HEK293 (cell line): Measurements from ENCODE around the gene CSPG4.

Experiments
- CTCF ChIA-PET: fragments of 350-600 bp; formaldehyde crosslinking; extraction: SDS; loops from one replicate; lab custom pipeline; 2021; ENCODE audit warnings: antibody characterized with exemption; lab: Yijun Ruan, JAX
- POLR2A ChIA-PET: fragments of 300-600 bp; formaldehyde crosslinking; extraction: SDS; loops from one replicate; lab custom pipeline; 2020; ENCODE audit warnings: antibody characterized with exemption, inconsistent platforms; lab: Yijun Ruan, JAX
- H3K27ac ChIP-seq: fragments of 200-500 bp; sonication (Bioruptor generic); 2 replicates; pipeline ENCODE4 v1.5.1; 2014; ENCODE audit warnings: low read depth, low read length, control low read depth, inconsistent platforms; ENCODE audit errors: extremely low read depth
- H3K36me3 ChIP-seq, 2 experiments: fragments of 200-500 bp in 1 of 2; sonication (Bioruptor generic) in 1 of 2; 1 replicate in 1 of 2; 2 replicates in 1 of 2; pipeline ENCODE4 v1.5.1; 2014 to 2017; ENCODE audit warnings: inconsistent platforms in 2 of 2, low read length in 2 of 2; ENCODE audit not compliant: control insufficient read depth in 2 of 2, insufficient read depth in 1 of 2
- H3K4me1 ChIP-seq: fragments of 200-500 bp; sonication (Bioruptor generic); 2 replicates; pipeline ENCODE4 v1.5.1; 2014; ENCODE audit warnings: mild to moderate bottlenecking, low read length, inconsistent platforms; ENCODE audit not compliant: control insufficient read depth, insufficient read depth
- H3K4me3 ChIP-seq: 2 replicates; pipeline ENCODE4 v1.5.1; 2011; ENCODE audit warnings: low read depth, mild to moderate bottlenecking, control low read depth, low read length, moderate library complexity
- H3K9me3 ChIP-seq: fragments of 200-500 bp; sonication (Bioruptor generic); 2 replicates; pipeline ENCODE4 v1.5.1; 2014; ENCODE audit warnings: low read depth, low read length, inconsistent platforms; ENCODE audit not compliant: control insufficient read depth, insufficient read depth
- GLI4 ChIP-seq: fragments of 450-650 bp; formaldehyde crosslinking; IDR thresholded peaks from 2 replicates; pipeline ENCODE4 v1.5.1; 2016; ENCODE audit warnings: missing biosample characterization, missing genetic modification characterization
- KLF16 ChIP-seq: fragments of 450-650 bp; formaldehyde crosslinking; IDR thresholded peaks from 2 replicates; pipeline ENCODE4 v1.5.1; 2017; ENCODE audit warnings: missing biosample characterization, missing genetic modification characterization
- SALL2 ChIP-seq: fragments of 450-650 bp; formaldehyde crosslinking; IDR thresholded peaks from 2 replicates; pipeline ENCODE4 v1.5.0; 2017; ENCODE audit warnings: missing biosample characterization, mild to moderate bottlenecking, missing genetic modification characterization, borderline replicate concordance
- SP3 ChIP-seq: fragments of 450-650 bp; formaldehyde crosslinking; IDR thresholded peaks from 2 replicates; pipeline ENCODE4 v1.5.1; 2016; ENCODE audit warnings: missing biosample characterization, missing genetic modification characterization
- ZBTB10 ChIP-seq: fragments of 450-650 bp; formaldehyde crosslinking; IDR thresholded peaks from 2 replicates; pipeline ENCODE4 v1.5.1; 2016; ENCODE audit warnings: missing biosample characterization, missing genetic modification characterization
- ZBTB17 ChIP-seq: fragments of 450-650 bp; formaldehyde crosslinking; IDR thresholded peaks from 2 replicates; pipeline ENCODE4 v1.5.1; 2016; ENCODE audit warnings: missing biosample characterization, missing genetic modification characterization
- ZBTB49 ChIP-seq: fragments of 450-650 bp; formaldehyde crosslinking; IDR thresholded peaks from 2 replicates; pipeline ENCODE4 v1.5.1; 2016; ENCODE audit warnings: missing biosample characterization, missing genetic modification characterization, low read depth
- ZFP69B ChIP-seq: fragments of 450-650 bp; formaldehyde crosslinking; IDR thresholded peaks from 2 replicates; pipeline ENCODE4 v1.5.1; 2016; ENCODE audit warnings: missing biosample characterization, missing genetic modification characterization
- ZNF157 ChIP-seq: fragments of 450-650 bp; formaldehyde crosslinking; IDR thresholded peaks from 2 replicates; pipeline ENCODE4 v1.5.1; 2016; ENCODE audit warnings: missing biosample characterization, missing genetic modification characterization
- ZNF223 ChIP-seq: fragments of 450-650 bp; formaldehyde crosslinking; IDR thresholded peaks from 2 replicates; pipeline ENCODE4 v1.5.1; 2016; ENCODE audit warnings: missing biosample characterization, missing genetic modification characterization
- ZNF24 ChIP-seq: fragments of 450-650 bp; formaldehyde crosslinking; IDR thresholded peaks from 2 replicates; pipeline ENCODE4 v1.5.1; 2016; ENCODE audit warnings: missing biosample characterization, missing genetic modification characterization
- ZNF302 ChIP-seq: fragments of 450-650 bp; formaldehyde crosslinking; IDR thresholded peaks from 2 replicates; pipeline ENCODE4 v1.5.1; 2016; ENCODE audit warnings: missing biosample characterization, missing genetic modification characterization, low read depth
- ZNF335 ChIP-seq: fragments of 450-650 bp; formaldehyde crosslinking; conservative IDR thresholded peaks from 2 replicates; pipeline ENCODE4 v1.5.1; 2016; ENCODE audit warnings: missing biosample characterization, missing genetic modification characterization
- ZNF354C ChIP-seq: fragments of 450-650 bp; formaldehyde crosslinking; IDR thresholded peaks from 2 replicates; pipeline ENCODE4 v1.5.1; 2016; ENCODE audit warnings: missing biosample characterization, missing genetic modification characterization, low read depth, borderline replicate concordance
- ZNF473 ChIP-seq: fragments of 450-650 bp; formaldehyde crosslinking; IDR thresholded peaks from 2 replicates; pipeline ENCODE4 v1.5.1; 2017; ENCODE audit warnings: missing biosample characterization, missing genetic modification characterization
- ZNF48 ChIP-seq: fragments of 450-650 bp; formaldehyde crosslinking; IDR thresholded peaks from 2 replicates; pipeline ENCODE4 v1.5.1; 2016; ENCODE audit warnings: missing biosample characterization, missing genetic modification characterization
- ZNF521 ChIP-seq: fragments of 450-650 bp; formaldehyde crosslinking; IDR thresholded peaks from 2 replicates; pipeline ENCODE4 v1.5.1; 2017; ENCODE audit warnings: missing biosample characterization, mild to moderate bottlenecking, missing genetic modification characterization
- ZNF600 ChIP-seq: fragments of 450-650 bp; formaldehyde crosslinking; IDR thresholded peaks from 2 replicates; pipeline ENCODE4 v1.5.1; 2016; ENCODE audit warnings: missing biosample characterization, missing genetic modification characterization
- ZNF670 ChIP-seq: fragments of 450-650 bp; formaldehyde crosslinking; IDR thresholded peaks from 2 replicates; pipeline ENCODE4 v1.5.1; 2016; ENCODE audit warnings: missing biosample characterization, missing genetic modification characterization, low read depth
- ZSCAN16 ChIP-seq: fragments of 450-650 bp; formaldehyde crosslinking; IDR thresholded peaks from 2 replicates; pipeline ENCODE4 v1.5.1; 2016; ENCODE audit warnings: missing biosample characterization, missing genetic modification characterization
- ZSCAN18 ChIP-seq: fragments of 450-650 bp; formaldehyde crosslinking; IDR thresholded peaks from 2 replicates; pipeline ENCODE4 v1.5.1; 2016; ENCODE audit warnings: missing biosample characterization, missing genetic modification characterization
- TF ChIP-seq, protein P1 (sequence below): fragments of 450-650 bp; formaldehyde crosslinking; IDR thresholded peaks from 2 replicates; pipeline ENCODE4 v1.5.1; 2017; ENCODE audit warnings: missing biosample characterization, missing genetic modification characterization
- TF ChIP-seq, protein P2 (sequence below): fragments of 450-650 bp; formaldehyde crosslinking; optimal IDR thresholded peaks from 2 replicates; pipeline ENCODE3; 2016; ENCODE audit warnings: missing biosample characterization, mild to moderate bottlenecking, missing genetic modification characterization

The CSPG4 gene

GRCh38 chr15:75639191-75639708 is 73.4 kb downstream of the CSPG4 start (continued):
- TF ChIP-seq ZNF473 (tag by site-specific recombination) (no peak), ZBTB10 (tag by site-specific recombination) (no peak), ZSCAN18 (tag by site-specific recombination) (no peak), SALL2 (tag by site-specific recombination) (no peak), ZNF48 (tag by site-specific recombination) (no peak)
- TF ChIP-seq, protein P1, sequence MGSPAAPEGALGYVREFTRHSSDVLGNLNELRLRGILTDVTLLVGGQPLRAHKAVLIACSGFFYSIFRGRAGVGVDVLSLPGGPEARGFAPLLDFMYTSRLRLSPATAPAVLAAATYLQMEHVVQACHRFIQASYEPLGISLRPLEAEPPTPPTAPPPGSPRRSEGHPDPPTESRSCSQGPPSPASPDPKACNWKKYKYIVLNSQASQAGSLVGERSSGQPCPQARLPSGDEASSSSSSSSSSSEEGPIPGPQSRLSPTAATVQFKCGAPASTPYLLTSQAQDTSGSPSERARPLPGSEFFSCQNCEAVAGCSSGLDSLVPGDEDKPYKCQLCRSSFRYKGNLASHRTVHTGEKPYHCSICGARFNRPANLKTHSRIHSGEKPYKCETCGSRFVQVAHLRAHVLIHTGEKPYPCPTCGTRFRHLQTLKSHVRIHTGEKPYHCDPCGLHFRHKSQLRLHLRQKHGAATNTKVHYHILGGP (tag by site-specific recombination), result peak; percentile 69; the same call in 1 of the 2 replicates

- no peak overlapping the region for H3K4me3 ChIP-seq
Measured at GRCh38 chr15:75637245-75638009, 75.2 kb downstream of the CSPG4 start.

More at GRCh38 chr15:75637245-75638009, 75.2 kb downstream of the CSPG4 start:
- peak overlapping the region; percentile 25; the same call in 1 of the 2 replicates for H3K27ac ChIP-seq
- TF ChIP-seq GLI4 (tag by site-specific recombination) (no peak), ZBTB49 (tag by site-specific recombination) (no peak), ZNF670 (tag by site-specific recombination) (no peak), ZNF223 (no peak), ZNF24 (0 out of 2 replicates have a peak, but pooled peaks have one; percentile 30), ZNF335 (tag by site-specific recombination) (no peak), ZNF157 (tag by site-specific recombination) (no peak), ZSCAN16 (tag by site-specific recombination) (no peak), ZBTB17 (peak; percentile 77), ZNF521 (tag by site-specific recombination) (no peak), ZNF600 (tag by site-specific recombination) (peak; percentile 53; the same call in 1 of the 2 replicates), SP3 (tag by site-specific recombination) (no peak), ZNF354C (no peak), ZBTB10 (tag by site-specific recombination) (no peak), KLF16 (tag by site-specific recombination) (no peak), ZNF302 (no peak), ZFP69B (no peak)
- TF ChIP-seq, protein P2, sequence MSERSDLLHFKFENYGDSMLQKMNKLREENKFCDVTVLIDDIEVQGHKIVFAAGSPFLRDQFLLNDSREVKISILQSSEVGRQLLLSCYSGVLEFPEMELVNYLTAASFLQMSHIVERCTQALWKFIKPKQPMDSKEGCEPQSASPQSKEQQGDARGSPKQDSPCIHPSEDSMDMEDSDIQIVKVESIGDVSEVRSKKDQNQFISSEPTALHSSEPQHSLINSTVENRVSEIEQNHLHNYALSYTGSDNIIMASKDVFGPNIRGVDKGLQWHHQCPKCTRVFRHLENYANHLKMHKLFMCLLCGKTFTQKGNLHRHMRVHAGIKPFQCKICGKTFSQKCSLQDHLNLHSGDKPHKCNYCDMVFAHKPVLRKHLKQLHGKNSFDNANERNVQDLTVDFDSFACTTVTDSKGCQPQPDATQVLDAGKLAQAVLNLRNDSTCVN (tag by site-specific recombination), result no peak
- H3K4me1 ChIP-seq, result peaks cover 7% of the 10 kb centered on the region
- CTCF ChIA-PET, result interaction anchor here (0.6 to 5.8 kb wide), 10 partner anchors 8 to 270 kb away, joined by 3 to 47 read pairs (median 6); partner anchors contain the start of genes MAN2C1, SNUPN and SNX33
- peaks cover 6% of the 10 kb centered on the region in 2 experiments; a peak in 2 of 3 replicates for H3K36me3 ChIP-seq
- POLR2A ChIA-PET, result interaction anchor here (0.6 to 4.4 kb wide), 9 partner anchors 10 to 270 kb away, joined by 3 to 94 read pairs (median 21); partner anchors contain the start of genes MAN2C1, PTPN9, SIN3A and SNUPN
- H3K9me3 ChIP-seq, result no peaks in the 10 kb centered on the region
